Activated naive CD4-positive, alpha-beta T cell (primary cell): ENCODE results near the gene TSPAN9.
A peak's percentile ranks its signal among the peaks of the same experiment; 100 is the strongest.

Source experiments
- DNase-seq, 4 experiments: peaks; one replicate each; lab custom pipeline; 2025; lab: John Stamatoyannopoulos, UW

TSPAN9 gene, protein sequence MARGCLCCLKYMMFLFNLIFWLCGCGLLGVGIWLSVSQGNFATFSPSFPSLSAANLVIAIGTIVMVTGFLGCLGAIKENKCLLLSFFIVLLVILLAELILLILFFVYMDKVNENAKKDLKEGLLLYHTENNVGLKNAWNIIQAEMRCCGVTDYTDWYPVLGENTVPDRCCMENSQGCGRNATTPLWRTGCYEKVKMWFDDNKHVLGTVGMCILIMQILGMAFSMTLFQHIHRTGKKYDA

DNA sequence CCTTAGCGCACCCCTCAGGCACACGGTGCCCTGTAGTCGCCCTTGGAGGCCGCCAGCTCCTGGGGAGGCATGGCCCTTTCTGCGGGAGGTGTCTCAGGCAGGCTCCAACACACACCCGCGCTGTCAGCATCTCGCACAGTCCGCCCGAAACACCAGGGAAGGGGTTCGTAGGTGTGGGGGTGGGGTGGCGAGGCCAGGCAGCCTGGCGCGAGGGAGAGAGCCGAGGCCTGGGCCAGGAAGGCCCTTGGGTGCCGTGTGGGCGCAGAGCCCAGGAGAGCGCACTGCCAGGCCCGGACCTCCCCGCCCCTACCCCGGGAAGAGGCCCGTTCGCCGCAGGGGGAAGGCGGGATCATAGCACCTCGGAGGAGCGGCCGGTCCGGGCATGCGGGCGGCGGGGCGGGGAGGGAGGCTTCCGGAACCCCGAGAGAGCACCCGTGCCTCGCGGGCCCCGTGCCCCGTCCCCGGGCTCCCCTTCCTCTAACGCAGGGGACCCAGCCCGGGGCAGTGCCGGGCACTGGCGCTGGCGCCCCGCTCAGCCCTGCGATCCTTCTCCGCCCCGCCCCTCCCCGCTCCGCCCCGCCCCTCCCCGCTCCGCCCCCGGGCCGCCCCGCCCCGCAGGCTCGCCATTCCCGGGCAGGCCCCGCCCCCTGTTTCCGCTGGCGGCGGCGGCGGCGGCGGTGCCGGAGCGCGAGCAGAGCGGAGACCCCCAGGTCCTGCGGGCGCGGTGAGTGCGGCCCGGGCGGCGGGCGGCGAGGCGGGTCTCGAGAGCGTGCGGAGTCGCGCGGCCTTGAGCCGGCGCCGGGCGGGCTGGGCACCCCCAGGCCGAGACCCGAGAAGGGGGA, at the start of gene TSPAN9:
TSS of gene TSPAN9 (plus strand) at position 650 of the 842 bp plus-strand sequence. CDS start 123,815 bp downstream, outside the sequence.
- DNase-seq: peak; percentile 30 to 73 (median 42)

DNA sequence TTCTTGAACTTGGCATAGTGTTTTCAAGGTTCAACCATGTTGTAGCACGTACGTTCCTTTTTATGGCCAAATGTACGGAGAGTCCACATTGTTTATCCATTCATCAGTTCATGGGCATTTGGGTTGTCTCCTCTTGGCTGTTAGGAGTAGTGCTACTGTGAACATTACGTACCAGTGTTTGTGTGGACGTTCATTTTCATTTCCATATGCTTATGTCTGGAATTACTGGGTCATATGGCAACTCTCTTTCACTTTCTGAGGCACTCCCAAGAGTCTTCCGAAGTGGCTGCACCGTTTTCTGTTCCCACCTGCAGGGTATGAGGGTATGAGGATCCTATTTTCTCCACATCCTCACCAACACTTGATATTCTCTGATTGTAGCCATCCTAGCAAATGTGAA, 49.1 kb upstream of the TSPAN9 start:
- no peak for DNase-seq

DNA sequence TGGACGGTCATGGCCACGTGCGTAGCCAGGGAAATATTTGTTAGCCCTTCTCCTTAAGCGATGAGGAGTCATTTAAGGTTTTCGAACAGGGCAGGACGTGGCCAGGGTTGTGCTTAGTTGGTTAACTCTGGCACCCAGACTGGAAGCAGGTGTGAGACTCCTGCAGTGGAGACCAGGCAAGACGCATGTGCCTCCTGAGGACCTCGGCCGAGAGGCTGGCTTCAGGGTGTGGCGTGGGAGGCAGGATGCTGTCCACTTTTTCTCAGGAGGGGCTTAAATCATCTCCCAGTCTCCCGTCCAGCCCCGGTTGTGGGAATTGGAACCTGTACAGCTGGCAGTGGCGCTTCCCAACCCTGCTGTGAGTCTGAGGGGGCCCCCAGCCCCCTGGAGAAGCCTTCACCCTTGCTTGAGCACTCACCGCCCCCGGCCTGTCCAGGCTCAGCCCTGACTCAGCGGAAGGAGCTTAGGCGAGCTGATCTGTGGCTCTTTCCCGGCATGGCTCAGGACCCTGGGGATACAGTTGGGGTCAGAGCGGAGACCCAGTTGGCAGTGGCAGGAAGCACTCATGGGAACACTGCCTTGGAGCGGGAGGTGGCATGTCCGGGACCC, 46.3 kb upstream of the TSPAN9 start:
- no peak for DNase-seq

DNA sequence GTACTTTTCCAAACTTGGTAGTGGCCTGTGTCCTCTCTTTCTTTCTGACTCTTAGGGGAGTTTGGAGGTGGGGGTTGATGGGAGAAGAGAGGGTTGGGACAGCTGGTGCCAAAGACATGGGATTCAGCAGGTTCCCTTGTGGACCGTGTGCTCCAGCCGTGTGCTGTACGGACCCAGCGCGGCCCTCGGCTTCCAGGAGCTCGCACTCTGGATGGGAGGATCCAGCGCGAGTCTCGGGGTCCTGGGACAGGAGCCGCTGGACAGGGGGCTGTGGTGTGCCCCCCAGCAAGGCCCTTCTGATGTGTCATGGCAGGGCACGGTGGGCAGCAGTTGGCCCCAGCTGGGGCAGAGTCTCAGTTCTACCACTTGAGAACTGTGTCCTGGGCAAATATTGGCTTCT, 45.0 kb upstream of the TSPAN9 start:
- no peak for DNase-seq

DNA sequence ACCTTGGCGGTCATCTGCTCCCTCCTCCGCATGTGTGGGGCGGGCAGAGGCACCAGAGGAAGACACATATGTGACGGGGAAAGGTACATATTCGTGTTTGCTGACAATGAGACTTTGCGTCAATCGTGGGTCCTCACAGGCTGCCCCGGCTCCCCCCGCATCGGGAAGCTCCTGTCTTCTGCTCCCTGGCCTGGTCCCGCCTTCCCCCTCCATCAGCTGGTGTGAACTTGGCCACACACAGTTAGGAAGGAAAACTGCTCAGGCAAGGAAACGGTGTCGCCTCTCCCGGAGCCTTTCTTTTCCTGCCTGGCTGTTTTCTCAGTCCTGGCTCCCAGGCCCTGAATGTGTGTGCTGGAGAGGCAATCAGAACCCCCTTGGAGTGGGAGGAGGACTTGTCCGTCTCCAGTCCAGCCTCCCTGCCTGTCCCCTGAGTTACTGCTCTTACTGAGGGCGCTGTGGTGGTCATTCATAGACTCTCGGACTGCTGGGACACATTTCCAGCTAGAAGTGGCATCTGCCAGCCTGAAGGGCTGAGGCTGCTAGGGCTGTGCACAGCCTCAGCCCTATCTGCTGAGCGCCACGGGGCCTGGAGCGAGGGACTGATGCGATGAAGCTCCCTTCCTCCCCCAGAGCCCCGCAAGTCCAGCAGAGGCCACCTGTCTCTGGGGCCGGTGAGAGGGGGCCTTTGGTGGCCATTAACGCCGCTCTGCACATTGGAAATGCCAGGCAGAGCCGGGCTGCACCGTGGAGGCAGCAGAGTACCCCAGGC, 44.2 kb upstream of the TSPAN9 start:
- no peak for DNase-seq

DNA sequence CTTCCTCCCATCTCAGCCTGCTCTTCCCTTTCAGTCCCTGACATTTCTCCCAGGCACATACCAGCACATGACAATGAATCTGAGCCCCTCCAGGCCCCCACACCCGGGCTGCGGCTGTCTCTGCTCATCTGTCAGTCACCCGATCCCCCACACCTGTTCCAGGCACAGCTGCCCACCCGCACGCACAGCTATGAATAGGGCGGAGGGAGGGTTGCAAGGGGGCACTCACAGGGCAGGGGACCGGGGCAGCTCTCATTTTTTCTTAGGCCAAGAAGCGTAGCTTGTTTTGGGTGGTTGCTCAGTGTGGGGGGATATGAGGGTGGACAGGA, 43.7 kb upstream of the TSPAN9 start:
- no peak for DNase-seq

DNA sequence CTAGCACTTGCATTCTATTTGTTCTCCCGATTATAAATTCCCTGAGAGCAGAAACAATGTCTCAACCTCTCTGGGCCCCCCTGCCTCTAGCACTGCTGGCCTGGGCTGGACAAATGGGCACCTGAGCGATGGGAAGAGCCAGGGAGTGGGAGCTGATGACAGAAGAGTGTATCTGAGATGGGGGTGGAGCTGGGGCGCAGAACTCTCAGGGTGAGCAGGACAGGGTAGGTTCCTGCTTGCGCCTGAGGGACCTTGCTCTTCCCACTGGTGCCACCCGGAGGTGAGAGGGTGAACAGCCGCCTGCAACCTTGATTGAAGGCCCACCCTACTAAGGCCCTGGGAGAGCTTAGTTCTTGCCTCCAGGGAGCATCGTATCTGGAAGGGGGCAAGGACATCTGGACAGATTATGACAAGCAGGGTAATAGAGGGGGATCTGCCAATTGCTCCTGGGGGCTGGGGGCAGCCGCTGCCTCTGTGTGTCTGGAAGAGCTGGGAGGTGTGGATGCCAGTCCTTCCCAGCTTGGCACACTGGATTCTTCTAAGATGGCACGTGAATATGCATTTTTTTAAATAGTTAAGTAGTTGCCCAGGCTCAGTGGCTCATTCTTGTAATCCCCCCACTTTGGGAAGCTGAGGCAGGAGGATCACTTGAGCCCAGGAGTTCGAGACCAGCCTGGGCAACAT, 43.0 kb upstream of the TSPAN9 start:
- no peak for DNase-seq

DNA sequence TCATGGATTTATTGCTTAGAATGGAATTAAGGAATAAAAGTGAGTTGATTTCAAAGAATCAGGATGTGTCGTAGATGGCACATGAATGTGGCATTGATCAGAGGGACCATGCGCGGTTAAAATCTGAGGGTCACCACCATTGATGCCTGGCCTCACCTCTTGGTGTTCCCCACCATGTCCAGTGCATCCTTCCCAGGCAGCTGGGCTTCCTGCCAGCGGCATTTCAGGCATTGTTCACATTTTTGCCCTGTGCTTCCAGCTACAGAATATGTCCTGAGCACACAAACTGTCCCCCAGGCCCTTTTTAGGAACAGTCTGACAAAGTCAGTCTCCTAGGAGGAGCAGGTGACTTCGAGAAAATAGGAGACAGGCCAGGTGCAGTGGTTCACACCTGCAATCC, 42.0 kb upstream of the TSPAN9 start:
- no peak for DNase-seq

DNA sequence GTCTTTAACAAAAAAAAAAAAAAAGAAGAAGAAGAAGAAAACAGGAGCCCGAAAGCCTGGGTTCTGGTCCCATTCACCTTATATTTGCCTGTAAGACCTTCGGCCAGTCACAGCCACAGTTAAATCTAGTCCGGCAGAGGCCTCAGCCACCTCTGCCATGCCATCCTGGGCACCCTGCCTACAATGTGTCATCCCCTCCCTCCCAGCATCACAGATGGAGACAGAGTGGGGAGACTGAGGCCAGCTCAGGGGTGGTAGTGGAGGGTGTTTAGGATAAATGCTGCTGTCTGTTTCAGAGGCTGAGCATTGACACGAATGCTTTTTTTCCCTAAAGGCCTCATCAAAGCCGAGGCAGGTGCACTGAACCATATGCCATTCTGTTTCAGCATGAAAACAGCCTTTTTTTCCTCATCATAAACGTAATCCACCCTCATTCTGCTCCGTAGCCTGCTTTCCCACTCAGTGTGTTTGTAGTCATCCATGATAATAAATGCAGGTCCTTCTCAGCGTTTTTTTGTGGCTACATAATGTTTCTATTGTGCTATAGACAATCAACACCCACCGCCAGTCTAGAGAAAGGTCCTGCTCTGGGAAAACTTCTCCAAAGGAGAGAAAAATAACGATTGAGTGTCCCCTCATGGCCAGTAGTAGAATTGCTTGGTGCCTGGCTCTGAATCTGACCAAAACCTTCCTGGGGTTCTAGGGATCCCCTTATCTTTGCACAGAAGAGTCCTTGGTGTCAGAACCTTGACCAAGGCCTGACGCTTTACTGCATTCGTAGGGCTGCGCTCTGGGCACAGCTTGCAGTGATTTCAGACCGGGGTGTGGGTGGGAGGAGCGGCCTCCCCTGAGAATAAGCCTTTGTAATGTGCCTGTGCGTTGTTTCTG, 41.1 kb upstream of the TSPAN9 start:
- DNase-seq: no peak

DNA sequence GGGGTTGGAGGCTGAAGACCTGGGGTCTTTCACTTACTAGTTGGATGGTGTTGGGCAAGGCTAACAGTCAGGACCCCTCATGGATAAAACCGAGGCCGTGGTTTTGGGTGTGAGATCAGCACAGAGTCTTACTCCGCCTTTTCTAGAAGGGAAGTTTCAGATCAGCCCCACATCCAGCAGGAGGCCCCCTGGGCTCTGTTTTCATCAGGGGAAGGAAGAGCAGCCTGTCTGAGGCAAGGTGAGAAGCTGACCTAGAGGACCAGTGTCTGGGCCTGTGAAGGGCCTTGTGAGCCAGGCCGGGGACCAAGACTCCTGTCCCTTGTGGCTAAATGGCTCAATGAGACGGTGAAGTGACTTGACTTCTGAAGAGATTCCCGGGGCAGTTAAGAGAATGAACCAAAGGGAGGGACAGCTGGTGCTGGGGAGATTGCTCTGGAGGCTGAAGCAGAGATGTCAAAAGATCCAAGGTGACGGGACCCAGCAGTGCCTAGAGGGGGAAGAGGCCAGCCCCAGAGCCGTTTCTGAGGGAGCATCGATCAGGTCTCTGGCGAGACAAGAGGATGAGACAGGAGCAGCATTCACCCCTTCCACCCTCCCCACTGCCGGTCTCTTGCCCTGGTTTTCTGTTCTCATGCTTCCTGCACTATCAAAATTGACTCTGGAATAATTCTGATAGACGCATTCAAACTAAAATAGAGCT, 40.1 kb upstream of the TSPAN9 start:
- no peak for DNase-seq

DNA sequence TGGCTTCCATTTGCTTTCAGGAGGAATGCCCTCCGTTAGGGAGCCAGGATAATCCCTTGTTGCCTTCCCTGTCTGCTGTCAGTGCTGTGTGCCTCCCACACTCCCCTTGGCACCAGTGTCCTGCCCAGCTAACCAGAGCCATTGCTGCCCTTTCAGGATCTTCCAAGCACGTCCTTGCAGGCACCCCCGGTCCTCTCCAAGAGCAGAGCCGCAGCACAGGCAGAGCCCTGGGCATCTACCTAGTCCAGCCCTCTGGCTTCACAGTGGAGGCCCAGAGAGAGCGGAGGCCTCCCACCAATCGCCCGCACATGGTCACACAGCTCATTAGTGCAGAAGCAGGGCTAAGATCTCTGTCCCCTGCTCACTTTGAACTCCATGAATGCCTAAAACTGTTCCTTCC, 39.0 kb upstream of the TSPAN9 start:
- DNase-seq: no peak

DNA sequence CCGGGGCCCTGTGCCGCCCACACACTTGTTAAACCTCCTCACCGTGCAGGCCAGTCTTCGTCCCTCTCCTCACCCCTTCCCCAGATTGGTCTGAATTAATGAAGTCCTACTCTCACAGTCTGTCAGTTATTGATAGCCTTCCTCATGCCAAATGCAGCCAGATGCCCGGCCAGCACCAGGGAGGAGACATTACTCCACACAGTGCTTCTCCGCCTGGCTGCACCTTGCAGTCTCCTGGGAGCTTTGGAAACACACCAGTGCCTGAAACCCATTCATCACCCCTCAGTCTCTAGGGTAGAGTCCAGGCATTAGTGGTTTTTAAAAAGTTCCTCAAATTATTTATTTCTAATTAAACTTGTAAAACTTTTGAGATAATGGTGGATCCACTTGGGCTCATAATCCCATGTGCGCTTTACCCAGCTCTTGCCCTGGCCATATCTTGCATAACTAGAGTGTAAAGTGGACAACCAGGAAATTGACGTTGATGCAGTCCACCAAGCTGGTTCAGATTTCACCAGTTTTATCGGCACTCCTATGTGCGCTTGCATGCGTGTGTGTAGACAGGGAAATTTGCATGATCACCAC, 38.2 kb upstream of the TSPAN9 start:
- DNase-seq: no peak

DNA sequence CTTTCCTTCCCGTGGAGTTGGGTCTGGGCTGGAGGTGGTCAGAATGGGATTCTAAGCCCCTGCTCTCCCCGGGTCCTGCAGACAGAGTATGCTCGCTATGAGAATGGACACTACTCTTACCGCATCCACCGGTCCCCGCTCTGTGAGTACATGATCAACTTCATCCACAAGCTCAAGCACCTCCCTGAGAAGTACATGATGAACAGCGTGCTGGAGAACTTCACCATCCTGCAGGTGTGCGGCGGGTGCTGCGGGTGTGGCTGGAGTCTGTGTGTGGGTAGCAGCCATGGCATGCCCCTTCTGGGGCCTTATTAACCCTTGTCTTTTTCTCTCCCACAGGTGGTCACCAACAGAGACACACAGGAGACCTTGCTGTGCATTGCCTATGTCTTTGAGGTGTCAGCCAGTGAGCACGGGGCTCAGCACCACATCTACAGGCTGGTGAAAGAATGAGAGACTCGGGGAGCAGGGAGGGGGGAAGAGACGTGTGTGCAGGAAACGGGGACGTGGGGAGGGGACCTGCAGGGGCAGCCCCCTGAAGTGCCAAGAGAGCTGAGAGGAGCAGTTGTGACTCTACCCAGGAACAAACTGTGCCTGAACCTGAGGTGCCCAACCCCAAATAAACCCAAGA, 37.0 kb upstream of the TSPAN9 start:
- DNase-seq: no peak

DNA sequence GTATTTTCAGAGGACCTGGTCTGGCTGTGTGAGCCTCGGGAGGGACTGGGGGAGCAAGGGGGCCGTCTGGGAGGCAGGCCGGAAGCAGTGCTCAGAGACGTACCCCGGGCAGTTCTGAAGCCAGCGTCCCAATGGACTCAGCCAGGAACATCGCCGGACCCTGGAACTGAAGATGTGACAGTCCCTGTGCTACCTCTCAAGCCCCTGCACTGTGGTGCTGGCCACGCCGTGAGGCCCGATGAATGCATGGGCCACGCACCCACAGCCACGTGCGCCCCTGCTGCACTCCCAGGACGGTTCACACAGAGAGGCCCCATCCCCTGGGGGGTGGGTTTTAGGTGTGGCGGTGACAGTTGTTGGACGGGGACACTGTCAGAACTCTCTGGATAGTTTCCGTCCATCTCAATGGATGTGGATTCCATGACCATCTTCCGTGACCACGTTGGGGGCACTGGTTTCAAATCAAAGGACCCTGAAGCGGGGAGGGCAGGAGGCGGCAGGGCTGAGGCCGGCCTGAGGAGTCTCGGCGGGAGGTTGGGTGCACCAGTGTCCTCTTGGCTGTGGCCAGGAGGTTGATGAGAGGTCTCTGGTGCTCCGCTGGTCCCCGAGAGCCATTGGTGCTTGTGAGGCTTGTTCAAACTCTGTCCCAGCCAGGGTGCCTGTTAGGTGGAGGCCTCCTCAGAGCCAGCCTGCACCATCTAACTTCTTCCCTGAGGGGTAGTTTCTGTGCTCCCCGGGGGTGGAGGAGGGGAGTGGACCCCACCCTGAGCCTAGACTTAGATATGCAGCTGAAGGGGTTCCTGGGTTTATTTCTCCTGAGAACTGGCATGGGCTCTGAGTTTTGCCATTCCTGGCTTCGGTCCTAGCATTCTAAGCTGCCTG, 36.3 kb upstream of the TSPAN9 start:
- no peak for DNase-seq

DNA sequence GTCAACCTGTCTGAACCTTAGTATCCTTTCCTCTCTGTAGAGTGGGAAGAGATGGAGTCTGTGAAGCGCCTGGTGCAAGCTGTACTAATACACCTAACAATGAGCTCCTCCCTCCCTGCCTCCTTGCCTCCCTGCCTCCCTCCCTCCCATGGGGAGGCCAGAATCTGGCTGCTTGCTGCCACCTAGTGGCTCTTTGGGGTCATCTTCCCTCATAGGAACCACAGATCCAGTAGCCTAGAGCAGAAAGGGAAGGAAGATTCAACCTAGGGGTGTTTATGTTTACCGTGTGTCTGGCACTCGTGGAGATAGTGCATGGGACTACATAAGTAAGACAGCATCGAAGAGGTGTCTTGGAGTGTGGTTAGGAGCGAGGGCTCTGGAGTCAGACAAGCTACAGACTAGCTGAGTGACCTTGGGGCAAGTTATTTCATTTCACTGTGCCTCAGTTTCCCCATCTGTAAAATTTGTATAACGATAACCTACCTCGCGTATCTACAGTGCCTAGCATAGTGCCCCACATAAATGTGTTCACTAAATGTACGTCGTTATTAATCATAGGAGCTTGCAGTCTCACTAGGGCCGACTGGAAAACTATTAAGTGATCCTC, 35.5 kb upstream of the TSPAN9 start:
- DNase-seq: peak in 1 of 4 experiments; percentile 5

DNA sequence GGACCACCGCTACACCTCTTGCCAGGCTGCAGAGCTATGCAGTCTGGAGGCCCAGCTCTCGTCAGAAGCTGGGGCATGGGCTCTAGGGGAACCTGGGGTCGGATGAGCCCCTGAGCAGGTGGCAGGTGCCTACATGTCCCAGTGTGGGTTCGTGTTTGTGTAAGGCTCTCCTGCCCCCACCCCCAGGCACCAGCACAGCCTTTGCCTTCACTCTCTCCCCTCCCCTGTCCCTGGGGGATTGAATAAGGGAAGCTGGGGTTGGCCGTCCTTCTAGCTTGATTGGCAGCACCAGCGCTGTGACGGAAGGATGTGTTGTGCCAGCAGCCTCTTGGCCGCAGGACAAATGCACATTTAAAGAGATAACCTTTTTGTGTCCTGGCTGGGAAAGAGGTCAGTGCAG, 34.8 kb upstream of the TSPAN9 start:
- DNase-seq: no peak

DNA sequence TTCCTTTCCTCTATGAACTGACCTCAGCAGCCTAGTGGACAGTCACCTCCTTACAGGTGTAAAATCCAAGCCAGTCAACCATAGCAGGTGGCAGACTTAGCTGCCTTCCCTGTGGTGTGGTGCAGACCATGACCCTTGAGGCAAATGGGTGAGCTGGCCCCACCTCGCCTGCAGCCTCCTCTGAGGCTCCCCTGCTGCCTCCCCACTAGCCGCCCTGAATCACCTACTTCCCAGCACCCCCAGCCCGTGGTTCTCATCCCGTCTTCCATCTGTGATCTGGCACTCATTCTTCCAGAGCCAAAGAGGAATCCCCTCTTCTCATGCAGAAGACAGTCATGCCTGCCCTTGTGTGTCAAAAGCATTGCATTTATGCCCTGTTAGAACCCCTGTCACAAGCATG, 34.4 kb upstream of the TSPAN9 start:
- no peak for DNase-seq

DNA sequence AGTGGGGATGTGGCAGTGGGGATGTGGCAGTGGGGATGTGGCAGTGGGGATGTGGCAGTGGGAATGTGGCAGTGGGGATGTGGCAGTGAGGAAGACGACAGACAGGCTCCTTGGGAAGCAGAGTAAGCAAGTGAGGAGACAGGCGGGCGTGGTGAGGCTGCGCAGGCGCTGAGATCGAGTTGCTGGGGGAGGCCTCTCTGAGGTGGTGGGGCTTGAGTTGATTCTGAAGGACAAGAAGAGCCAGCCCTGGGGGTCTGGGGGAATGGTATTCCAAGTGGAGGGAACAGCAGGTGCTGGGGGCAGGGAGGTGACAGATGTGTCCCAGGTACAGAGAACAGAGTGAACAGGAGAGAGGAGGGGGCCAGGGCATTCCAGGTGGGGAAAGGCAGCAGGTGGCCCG, 33.8 kb upstream of the TSPAN9 start:
- DNase-seq: no peak
